Skeletal muscle cell (primary cell): Measurements from ENCODE around the gene RTTN.
"Not testable (repeated sequence)": the region's sequence is repeated elsewhere in the genome, so short reads cannot be mapped to it uniquely, and the experiment has no call there.

ENCODE experiments used
- DNase-seq: peaks from one replicate; pipeline ENCODE4 v3.0.0-alpha.2; 2010; ENCODE audit warnings: low read depth
- H3K4me3 ChIP-seq: 2 replicates; pipeline ENCODE4 v1.5.1; 2011; ENCODE audit warnings: low read depth, mild to moderate bottlenecking, control low read depth, low read length, moderate library complexity

Gene RTTN

GRCh38 chr18:70113511-70113910 is 92.0 kb downstream of the RTTN start:
- DNase-seq: no peak
- no peak overlapping the region for H3K4me3 ChIP-seq

- no peak overlapping the region for H3K4me3 ChIP-seq
- no peak for DNase-seq
Observed at GRCh38 chr18:70110678-70111077, 94.8 kb downstream of the RTTN start.

- DNase-seq: no peak
- H3K4me3 ChIP-seq: no peak overlapping the region
Observed at GRCh38 chr18:70107091-70107490, 98.4 kb downstream of the RTTN start.

DNA sequence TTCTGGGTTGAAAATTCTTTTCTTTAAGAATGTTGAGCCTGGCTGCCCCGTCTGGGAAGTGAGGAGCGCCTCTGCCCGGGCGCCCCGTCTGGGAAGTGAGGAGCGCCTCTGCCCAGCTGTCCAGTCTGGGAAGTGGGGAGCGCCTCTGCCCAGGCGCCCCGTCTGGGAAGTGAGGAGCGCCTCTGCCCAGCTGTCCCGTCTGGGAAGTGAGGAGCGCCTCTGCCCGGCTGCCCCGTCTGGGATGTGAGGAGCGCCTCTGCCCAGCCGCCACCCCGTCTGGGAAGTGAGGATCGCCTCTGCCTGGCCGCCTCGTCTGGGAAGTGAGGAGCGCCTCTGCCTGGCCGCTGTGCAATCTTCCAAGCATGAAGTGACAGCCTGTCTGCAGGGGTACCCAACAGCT is 102.6 kb downstream of the RTTN start:
- not testable (repeated sequence) for DNase-seq, H3K4me3 ChIP-seq

DNA sequence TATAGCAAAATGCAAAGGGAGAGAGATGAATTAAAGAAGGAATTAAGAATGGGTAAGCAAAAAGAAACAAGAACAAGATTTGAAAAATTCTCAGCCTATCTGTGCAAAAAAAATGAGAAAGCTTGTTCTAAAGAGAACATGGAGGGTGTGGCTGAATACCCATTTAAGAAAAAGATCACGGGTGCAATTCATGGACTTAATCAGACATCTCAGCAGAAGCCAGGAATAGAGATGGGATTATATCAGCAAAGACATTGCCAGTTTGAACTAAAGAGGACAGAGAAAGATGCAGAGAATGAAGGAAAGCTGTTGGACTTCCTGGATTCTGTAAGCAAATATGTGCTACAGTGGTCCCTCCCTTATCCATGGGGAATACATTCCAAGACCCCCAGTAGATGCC is 115.6 kb downstream of the RTTN start:
- no peak for DNase-seq
- no peak overlapping the region for H3K4me3 ChIP-seq

DNA sequence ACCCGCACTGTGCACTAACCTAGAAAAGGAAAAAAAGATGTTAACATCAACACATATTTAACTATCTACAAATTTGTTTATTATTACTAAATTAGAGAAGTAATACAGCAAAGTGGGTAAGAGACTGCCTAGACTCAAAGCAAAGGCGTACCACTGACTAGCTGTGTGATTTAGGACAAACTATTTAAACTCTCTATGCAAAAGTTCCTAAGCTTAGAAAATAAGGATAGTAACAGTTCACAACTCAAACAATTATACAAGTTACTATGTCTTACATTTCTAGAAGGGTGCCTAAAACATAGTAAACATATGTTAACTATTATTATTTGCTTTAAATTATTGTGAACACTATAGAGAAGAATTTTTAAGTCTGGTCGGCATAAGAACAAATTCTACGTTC is 119.4 kb downstream of the RTTN start:
- DNase-seq: no peak
- no peak overlapping the region for H3K4me3 ChIP-seq

DNA sequence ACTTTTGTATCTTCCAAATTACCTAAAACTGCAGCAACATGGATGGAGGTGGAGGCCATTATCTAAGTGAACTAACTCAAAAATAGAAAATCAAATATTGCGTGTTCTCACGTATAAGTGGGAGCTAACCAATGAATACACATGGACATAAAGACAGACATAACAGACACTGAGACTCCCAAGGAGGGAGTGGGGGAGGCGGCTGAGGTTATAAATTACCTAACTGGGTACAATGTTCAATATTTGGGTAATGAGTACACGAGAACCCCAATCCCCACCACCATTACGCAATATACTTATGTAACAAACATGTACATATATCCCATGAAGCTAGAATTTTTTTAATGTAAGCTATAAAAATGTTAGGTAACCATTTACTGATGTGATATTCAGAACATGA is 119.8 kb downstream of the RTTN start:
- no peak for DNase-seq
- H3K4me3 ChIP-seq: no peak overlapping the region

DNA sequence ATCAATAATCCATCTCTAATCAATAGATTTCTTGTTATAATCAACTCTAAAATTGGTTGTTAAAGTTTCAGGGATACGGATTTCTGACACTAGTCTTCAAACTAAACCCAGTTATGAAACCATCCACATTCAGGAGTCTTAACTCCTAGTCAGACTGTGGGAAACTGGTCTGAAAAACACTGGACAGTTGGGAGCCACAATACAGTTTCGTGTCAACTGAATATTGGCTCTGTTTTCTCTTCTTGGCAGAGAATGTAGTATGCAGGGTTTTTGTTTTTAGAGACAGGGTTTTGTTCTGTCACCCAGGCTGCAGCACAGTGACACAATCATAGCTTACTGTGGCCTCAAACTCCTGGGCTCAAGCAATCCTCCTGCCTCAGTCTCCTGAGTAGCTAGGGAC is 123.1 kb downstream of the RTTN start:
- no peak overlapping the region for H3K4me3 ChIP-seq
- DNase-seq: no peak

- no peak for DNase-seq
- H3K4me3 ChIP-seq: no peak overlapping the region
Observed at GRCh38 chr18:70078106-70078505, 127.4 kb downstream of the RTTN start.

GRCh38 chr18:70075906-70076305 is 129.6 kb downstream of the RTTN start:
- no peak for DNase-seq
- no peak overlapping the region for H3K4me3 ChIP-seq

DNA sequence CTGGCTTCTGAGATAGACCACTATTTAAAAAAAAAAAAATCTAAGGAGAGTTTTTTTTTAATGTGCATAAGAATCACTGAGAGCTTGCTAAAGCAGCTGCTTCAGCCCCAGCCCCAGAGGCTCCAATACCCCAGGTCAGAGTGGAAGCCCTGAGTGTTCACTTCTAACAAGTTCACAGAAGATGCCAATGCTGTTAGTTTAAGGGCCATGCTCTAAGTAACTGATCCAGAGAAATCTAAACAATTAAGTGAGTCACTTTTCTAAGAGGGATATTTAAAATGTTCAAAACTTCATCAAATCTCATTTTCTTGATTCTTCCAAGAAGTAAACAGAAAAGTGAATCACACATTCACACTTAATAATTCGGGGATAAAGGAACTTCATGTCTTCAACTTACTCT is 131.4 kb downstream of the RTTN start:
- DNase-seq: no peak

GRCh38 chr18:70073432-70073831 is 132.1 kb downstream of the RTTN start:
- DNase-seq: no peak
- no peak overlapping the region for H3K4me3 ChIP-seq

More for the DNA sequence above, 131.4 kb downstream of the RTTN start:
- no peak overlapping the region for H3K4me3 ChIP-seq

DNA sequence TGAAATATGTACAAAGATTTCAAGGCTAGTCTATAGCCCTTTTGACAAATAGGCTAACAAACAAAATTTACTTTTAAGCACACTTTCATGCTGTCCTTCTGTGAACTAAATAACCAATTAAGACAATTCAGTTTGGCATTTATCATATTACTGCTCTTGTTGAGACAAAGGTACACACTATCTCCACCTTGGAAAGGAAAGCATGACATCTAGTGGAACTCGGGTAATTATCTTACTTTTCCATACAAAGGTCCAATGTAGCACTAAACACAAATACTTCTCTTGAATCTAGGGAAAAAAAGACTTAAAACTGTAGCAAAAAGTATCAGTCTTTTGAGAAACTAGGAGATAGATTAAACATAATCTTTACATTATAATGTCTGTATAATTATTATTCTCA is 132.8 kb downstream of the RTTN start:
- H3K4me3 ChIP-seq: no peak overlapping the region
- no peak for DNase-seq

- no peak for DNase-seq
- H3K4me3 ChIP-seq: no peak overlapping the region
Observed at GRCh38 chr18:70069965-70070364, 135.5 kb downstream of the RTTN start.

- no peak for DNase-seq
Observed at GRCh38 chr18:70069382-70069781, 136.1 kb downstream of the RTTN start.

GRCh38 chr18:70068981-70069380 is 136.5 kb downstream of the RTTN start:
- no peak overlapping the region for H3K4me3 ChIP-seq
- no peak for DNase-seq

More at GRCh38 chr18:70069382-70069781, 136.1 kb downstream of the RTTN start:
- H3K4me3 ChIP-seq: no peak overlapping the region

DNA sequence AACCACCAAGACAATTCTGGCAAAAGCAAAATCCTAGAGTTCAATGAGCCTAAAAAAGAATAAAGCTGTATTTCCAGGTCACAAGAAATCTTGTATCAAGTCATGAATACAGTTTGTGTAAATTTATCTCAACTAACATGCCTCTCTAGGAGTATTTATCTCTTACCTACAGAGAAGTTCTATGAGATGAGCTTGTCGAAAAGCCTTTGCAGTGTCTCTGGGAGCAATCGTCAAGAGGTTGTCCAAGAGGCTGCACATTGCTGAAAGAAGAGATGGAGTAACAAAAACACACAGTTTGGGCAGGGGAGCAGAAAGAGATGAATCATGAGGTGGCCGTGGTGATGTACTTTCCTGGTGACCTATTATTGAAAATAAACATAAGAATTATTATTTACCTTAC is 145.8 kb downstream of the RTTN start:
- no peak overlapping the region for H3K4me3 ChIP-seq
- no peak for DNase-seq

GRCh38 chr18:70058916-70059315 is 146.6 kb downstream of the RTTN start:
- H3K4me3 ChIP-seq: no peak overlapping the region
- DNase-seq: no peak

- no peak overlapping the region for H3K4me3 ChIP-seq
Observed at GRCh38 chr18:70047931-70048603, 157.4 kb downstream of the RTTN start.

DNA sequence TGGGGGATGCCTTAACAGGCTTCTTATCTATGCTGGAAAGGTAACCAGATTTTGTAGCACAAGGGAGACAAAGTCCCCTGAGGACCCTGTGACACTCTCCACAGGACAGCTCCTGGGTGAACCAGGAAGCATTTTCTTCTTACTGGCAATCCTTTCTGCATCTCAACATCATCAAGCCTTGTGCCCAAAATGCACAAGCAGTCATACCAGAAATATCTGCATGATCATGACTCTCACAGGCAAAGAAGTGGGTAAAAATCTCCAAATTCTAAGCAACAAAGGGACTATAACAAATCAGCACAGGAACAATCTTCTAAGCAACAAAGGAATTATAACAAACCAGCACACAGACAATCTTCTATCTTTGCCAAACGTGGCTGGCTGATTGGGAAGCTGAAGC is 158.7 kb downstream of the RTTN start:
- DNase-seq: no peak
- no peak overlapping the region for H3K4me3 ChIP-seq

More at GRCh38 chr18:70047931-70048603, 157.4 kb downstream of the RTTN start:
- no peak for DNase-seq

GRCh38 chr18:70046207-70046606 is 159.3 kb downstream of the RTTN start:
- no peak overlapping the region for H3K4me3 ChIP-seq
- peak; percentile 34 for DNase-seq

DNA sequence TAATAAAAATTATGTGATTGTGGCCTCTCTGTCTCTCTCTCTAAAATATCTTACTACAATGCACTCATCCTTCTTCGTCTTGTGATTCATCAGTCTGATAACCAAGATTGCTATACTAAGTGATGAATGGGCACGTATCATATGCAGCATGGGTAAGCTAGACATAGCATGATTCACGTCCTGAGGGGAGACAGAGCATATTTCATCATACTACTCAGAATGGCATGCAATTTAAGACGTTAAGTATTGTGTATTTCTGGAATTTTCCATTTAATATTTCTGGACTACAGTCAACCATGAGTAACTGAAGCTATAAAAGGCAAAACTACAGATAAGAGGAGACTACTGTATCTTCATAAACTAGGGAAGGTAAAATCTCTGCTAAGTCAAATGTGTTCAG is 160.9 kb downstream of the RTTN start:
- DNase-seq: peak; percentile 96
- no peak overlapping the region for H3K4me3 ChIP-seq
